Kidney epithelial cell (primary cell): ENCODE measurements around the gene CAPG. TPM values are rescaled to one million over a fixed set of nuclear protein-coding genes. Genes with fewer than 3 reads are reported as not detected.

Experiments used
- DNase-seq: peaks from one replicate; pipeline ENCODE4 v3.0.0-alpha.2; 2010; ENCODE audit warnings: low read depth
- H3K27me3 ChIP-seq: 2 replicates; pipeline ENCODE4 v1.6.0; 2011; ENCODE audit warnings: low read length; ENCODE audit not compliant: control insufficient read depth, insufficient read depth
- H3K36me3 ChIP-seq: 2 replicates; pipeline ENCODE4 v1.5.1; 2011; ENCODE audit warnings: low read length; ENCODE audit not compliant: control insufficient read depth, insufficient read depth
- H3K4me3 ChIP-seq: 2 replicates; pipeline ENCODE4 v1.5.1; 2011; ENCODE audit warnings: low read depth, mild to moderate bottlenecking, control low read depth, low read length
- CTCF ChIP-seq: IDR thresholded peaks from 2 replicates; pipeline ENCODE4 v1.5.1; 2011; ENCODE audit warnings: mild to moderate bottlenecking, moderate library complexity, low read length, control low read depth, inconsistent platforms; ENCODE audit not compliant: insufficient read depth, poor library complexity, severe bottlenecking
- total RNA-seq: library from RNA; depleted of rRNA; stranded (reverse); fragments of >200 nt; gene quantifications from 2 replicates; pipeline ENCODE4 v1.2.3, GENCODE V29; 2015

Gene CAPG
- total RNA-seq, 1 donor from 2014 or later: 284 TPM

DNA sequence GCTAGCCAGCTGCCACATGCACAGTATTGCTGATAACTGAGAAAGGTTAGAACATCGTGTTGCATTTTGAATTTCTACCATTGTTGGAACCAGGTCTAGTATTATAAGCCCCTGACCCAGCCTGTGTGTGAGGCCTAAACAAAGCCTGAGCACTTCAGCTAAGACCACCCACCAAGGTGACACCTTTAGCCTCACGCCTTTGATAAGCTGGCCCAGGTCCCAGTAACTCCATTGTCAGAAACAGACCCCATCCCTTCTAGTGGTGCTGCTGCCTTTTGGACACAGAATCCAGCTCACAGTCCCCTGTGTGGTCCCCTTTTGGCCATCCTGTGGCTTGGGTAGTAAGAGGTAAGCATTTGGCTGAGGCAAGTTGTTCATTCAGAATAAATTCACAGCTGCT, 54.0 kb downstream of the CAPG start:
- Histone ChIP-seq H3K4me3 (no peak overlapping the region), H3K27me3 (no peaks in the 10 kb centered on the region), H3K36me3 (no peaks in the 10 kb centered on the region)
- no peak for DNase-seq
- TF ChIP-seq CTCF: no peak

- TF ChIP-seq CTCF: no peak
- peak overlapping the region; percentile 73 for H3K4me3 ChIP-seq
- no peaks in the 10 kb centered on the region for H3K36me3 ChIP-seq
- no peaks in the 10 kb centered on the region for H3K27me3 ChIP-seq
- no peak for DNase-seq
These were observed 54.6 kb downstream of the CAPG start for GRCh38 chr2:85355521-85355920.

DNA sequence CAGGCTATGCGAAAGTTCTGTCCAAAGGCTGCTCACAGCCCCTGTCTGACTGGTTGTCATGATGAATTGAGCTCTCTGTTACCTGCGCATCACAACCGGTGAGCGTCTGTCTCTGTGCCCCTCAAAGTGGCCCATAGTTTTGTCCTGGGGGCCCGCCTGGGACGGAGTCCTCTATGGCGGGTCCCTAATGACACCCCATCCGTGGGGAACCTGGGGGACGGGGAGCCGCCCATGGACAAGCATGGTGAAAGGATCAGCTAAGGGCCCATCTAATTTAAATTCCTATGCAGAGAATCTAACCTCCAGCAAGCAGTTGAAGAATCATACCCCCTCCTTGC, 55.1 kb downstream of the CAPG start:
- H3K36me3 ChIP-seq: peaks cover 1% of the 10 kb centered on the region
- H3K4me3 ChIP-seq: peak overlapping the region; percentile 73
- no peaks in the 10 kb centered on the region for H3K27me3 ChIP-seq
- no peak for DNase-seq
- no peak for TF ChIP-seq CTCF

- no peaks in the 10 kb centered on the region for H3K27me3 ChIP-seq
- peak within 1 kb of the TSS; percentile 73 for H3K4me3 ChIP-seq
- peak; percentile 98 for DNase-seq
- H3K36me3 ChIP-seq: peaks cover 1% of the 10 kb centered on the region
- no peak for TF ChIP-seq CTCF
These were observed 55.7 kb downstream of the CAPG start, which contains the start of the genes ELMOD3 and RETSAT for GRCh38 chr2:85354286-85355072. ELMOD3 (plus strand) TSS chr2:85354769; CDS start chr2:85357199, 2,430 bp downstream. RETSAT (minus strand) TSS chr2:85354528; CDS start chr2:85354507, 21 bp downstream.

DNA sequence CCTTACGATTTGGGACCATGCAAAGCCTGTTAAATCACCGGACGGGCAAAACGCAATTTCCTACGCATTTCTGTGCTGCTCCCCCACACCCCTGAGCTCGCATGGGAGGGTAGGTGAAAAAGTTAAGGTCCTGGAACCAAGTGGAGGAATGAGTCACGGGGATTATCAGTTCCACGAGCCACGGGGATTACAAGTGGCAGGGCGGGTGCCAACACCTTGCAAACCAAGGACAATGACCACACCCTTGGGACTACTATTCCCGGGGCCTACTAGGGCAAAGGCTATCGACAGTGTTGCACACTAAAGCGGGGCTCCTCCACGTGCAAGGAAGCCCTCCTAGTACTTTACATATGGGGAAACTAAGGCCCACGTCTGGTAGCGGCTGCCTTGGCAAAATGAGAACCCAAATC, 56.3 kb downstream of the CAPG start:
- TF ChIP-seq CTCF: no peak
- peak overlapping the region; percentile 73 for H3K4me3 ChIP-seq
- H3K27me3 ChIP-seq: no peaks in the 10 kb centered on the region
- peaks cover 1% of the 10 kb centered on the region for H3K36me3 ChIP-seq
- no peak for DNase-seq

GRCh38 chr2:85347599-85347998, 62.6 kb downstream of the CAPG start:
- TF ChIP-seq CTCF: no peak
- Histone ChIP-seq H3K4me3 (no peak overlapping the region), H3K27me3 (no peaks in the 10 kb centered on the region), H3K36me3 (peaks cover 1% of the 10 kb centered on the region)
- no peak for DNase-seq
